HG02571 (cell line): ENCODE results near the gene HDDC2.

Experiments used
- ATAC-seq: cut with Tn5 transposase; IDR thresholded peaks from one replicate; pipeline ENCODE4 v1.9.1; 2021; ENCODE audit warnings: mild to moderate bottlenecking, moderate library complexity; ENCODE audit not compliant: unreplicated experiment

HDDC2 gene

GRCh38 chr6:125271486-125272159 lies 30.1 kb downstream of the HDDC2 start:
- ATAC-seq = no peak

- no peak for ATAC-seq
Measured at GRCh38 chr6:125270380-125270779, 31.4 kb downstream of the HDDC2 start.

GRCh38 chr6:125269328-125269985 lies 32.3 kb downstream of the HDDC2 start:
- no peak for ATAC-seq

GRCh38 chr6:125268765-125269164 lies 33.0 kb downstream of the HDDC2 start:
- ATAC-seq = no peak

- no peak for ATAC-seq
Measured at GRCh38 chr6:125267806-125268523, 33.8 kb downstream of the HDDC2 start.

- no peak for ATAC-seq
Measured at GRCh38 chr6:125264476-125264875, 37.3 kb downstream of the HDDC2 start.

GRCh38 chr6:125262016-125263013 lies 39.5 kb downstream of the HDDC2 start:
- ATAC-seq = no peak

GRCh38 chr6:125259354-125259736 lies 42.4 kb downstream of the HDDC2 start:
- ATAC-seq = no peak

- no peak for ATAC-seq
Measured at GRCh38 chr6:125258651-125259353, 43.0 kb downstream of the HDDC2 start.

- no peak for ATAC-seq
Measured at GRCh38 chr6:125257351-125257750, 44.4 kb downstream of the HDDC2 start.

GRCh38 chr6:125255201-125255600 lies 46.6 kb downstream of the HDDC2 start:
- no peak for ATAC-seq

- ATAC-seq = no peak
Measured at GRCh38 chr6:125254321-125254720, 47.4 kb downstream of the HDDC2 start.

- no peak for ATAC-seq
Measured at GRCh38 chr6:125253881-125254280, 47.9 kb downstream of the HDDC2 start.

- ATAC-seq = no peak
Measured at GRCh38 chr6:125252891-125253290, 48.9 kb downstream of the HDDC2 start.

- no peak for ATAC-seq
Measured at GRCh38 chr6:125251516-125252220, 50.1 kb downstream of the HDDC2 start.

GRCh38 chr6:125250511-125250910 lies 51.3 kb downstream of the HDDC2 start:
- ATAC-seq = no peak

- no peak for ATAC-seq
Measured at GRCh38 chr6:125248136-125248535, 53.6 kb downstream of the HDDC2 start.

- ATAC-seq = no peak
Measured at GRCh38 chr6:125246566-125246965, 55.2 kb downstream of the HDDC2 start.

- ATAC-seq = no peak
Measured at GRCh38 chr6:125245523-125246264, 56.1 kb downstream of the HDDC2 start.
